Left ventricle myocardium inferior (tissue), 1 donor: ENCODE measurements around the gene ESF1. TPM values are rescaled to one million over a fixed set of nuclear protein-coding genes. Genes with fewer than 3 reads are reported as not detected.
A peak's percentile ranks its signal among the peaks of the same experiment; 100 is the strongest.

Experiments
- DNase-seq: peaks from one replicate; pipeline ENCODE4 v3.0.0-alpha.2; 2020
- H3K27ac ChIP-seq: fragments of 200-600 bp; replicated peaks from 2 replicates; pipeline ENCODE4 v1.8.0; 2021
- H3K27me3 ChIP-seq: fragments of 200-600 bp; 2 replicates; pipeline ENCODE4 v1.8.0; 2021; ENCODE audit warnings: low read depth
- H3K36me3 ChIP-seq: fragments of 200-600 bp; 2 replicates; pipeline ENCODE4 v1.8.0; 2021
- H3K4me1 ChIP-seq: fragments of 200-600 bp; 2 replicates; pipeline ENCODE4 v1.8.0; 2021
- H3K4me3 ChIP-seq: fragments of 200-600 bp; 2 replicates; pipeline ENCODE4 v1.8.0; 2021; ENCODE audit warnings: mild to moderate bottlenecking, moderate library complexity
- H3K9me3 ChIP-seq: fragments of 200-600 bp; replicated peaks from 2 replicates; pipeline ENCODE4 v1.8.0; 2021
- intact Hi-C: fragments of 100-400 bp; cut with micrococcal nuclease; formaldehyde crosslinking; loops from one replicate; pipeline ENCODE4 v1.11.0; 2022
- total RNA-seq: library from RNA; stranded (reverse); fragmentation: NEBNext Ultra II Directional; extraction: Animal tissue kit (Norgen Biotek cat#: 25700); gene quantifications from one replicate; pipeline ENCODE4 v1.2.1, GENCODE V29; 2021
- TF ChIP-seq, protein P1 (sequence below): fragments of 200-600 bp; IDR thresholded peaks from 2 replicates; pipeline ENCODE4 v1.8.0; 2021; ENCODE audit warnings: antibody characterized with exemption, mild to moderate bottlenecking, borderline replicate concordance
- donor health status: DM: no; HTN: yes; CAD: no; lungs with severe emphysema.

The ESF1 gene
- total RNA-seq, 1 donor from 2014 or later = 15.5 TPM

DNA sequence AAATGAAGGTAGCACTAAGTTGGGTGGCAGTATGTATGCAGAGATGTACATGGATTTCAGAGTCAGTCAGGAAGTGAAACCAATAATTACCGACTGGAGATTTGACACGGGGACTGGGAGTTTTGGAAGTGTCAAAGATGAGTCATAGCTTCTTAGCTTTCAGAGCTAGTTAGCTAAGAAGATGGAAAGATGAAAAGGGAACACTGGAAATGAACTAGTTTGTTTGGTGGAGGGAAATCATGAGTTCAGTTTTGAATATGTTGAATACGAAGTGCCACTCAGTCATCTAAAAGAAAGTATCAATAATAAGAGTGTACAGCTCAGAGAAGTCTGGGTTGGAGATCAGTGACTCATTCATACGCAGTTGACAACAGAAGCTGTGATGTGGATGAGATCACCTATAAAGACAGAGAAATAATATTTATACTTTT, 7.5 kb downstream of the ESF1 start:
- no peak for DNase-seq
- Histone ChIP-seq H3K4me1 (peaks cover 17% of the 10 kb centered on the region), H3K27ac (no peak overlapping the region), H3K27me3 (no peaks in the 10 kb centered on the region), H3K36me3 (peaks cover 92% of the 10 kb centered on the region), H3K4me3 (no peak overlapping the region), H3K9me3 (no peaks in the 10 kb centered on the region)
- intact Hi-C loops = loop anchor here (10.0 kb wide), 1 partner anchor 322 kb away; no protein-coding TSS in a partner anchor
- TF ChIP-seq, protein P1, sequence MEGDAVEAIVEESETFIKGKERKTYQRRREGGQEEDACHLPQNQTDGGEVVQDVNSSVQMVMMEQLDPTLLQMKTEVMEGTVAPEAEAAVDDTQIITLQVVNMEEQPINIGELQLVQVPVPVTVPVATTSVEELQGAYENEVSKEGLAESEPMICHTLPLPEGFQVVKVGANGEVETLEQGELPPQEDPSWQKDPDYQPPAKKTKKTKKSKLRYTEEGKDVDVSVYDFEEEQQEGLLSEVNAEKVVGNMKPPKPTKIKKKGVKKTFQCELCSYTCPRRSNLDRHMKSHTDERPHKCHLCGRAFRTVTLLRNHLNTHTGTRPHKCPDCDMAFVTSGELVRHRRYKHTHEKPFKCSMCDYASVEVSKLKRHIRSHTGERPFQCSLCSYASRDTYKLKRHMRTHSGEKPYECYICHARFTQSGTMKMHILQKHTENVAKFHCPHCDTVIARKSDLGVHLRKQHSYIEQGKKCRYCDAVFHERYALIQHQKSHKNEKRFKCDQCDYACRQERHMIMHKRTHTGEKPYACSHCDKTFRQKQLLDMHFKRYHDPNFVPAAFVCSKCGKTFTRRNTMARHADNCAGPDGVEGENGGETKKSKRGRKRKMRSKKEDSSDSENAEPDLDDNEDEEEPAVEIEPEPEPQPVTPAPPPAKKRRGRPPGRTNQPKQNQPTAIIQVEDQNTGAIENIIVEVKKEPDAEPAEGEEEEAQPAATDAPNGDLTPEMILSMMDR = no peak

DNA sequence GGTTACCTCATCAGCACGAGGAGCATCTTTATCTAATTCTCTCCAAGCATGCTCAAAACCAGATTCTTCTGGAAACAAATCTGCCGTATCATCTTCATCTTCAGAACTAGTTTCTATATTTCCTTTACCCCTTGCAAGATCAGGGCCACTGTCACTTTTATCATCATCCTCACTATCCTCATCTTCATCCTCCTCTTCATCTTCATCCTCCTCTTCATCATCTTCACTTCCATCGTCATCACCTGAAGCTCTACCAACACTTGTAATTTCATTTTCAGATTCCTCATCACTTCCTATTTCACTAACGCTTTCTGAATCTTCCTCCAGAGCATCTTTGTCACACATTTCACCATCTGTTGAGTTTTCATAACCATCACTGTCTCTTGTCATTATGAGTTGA, 8.9 kb downstream of the ESF1 start:
- H3K27me3 ChIP-seq = no peaks in the 10 kb centered on the region
- TF ChIP-seq, protein P1 = no peak
- no peaks in the 10 kb centered on the region for H3K9me3 ChIP-seq
- no peak overlapping the region for H3K4me3 ChIP-seq
- DNase-seq = no peak
- intact Hi-C loops = loop anchor here (10.0 kb wide), 1 partner anchor 321 kb away; no protein-coding TSS in a partner anchor
- H3K4me1 ChIP-seq = peaks cover 8% of the 10 kb centered on the region
- peaks cover 90% of the 10 kb centered on the region for H3K36me3 ChIP-seq
- H3K27ac ChIP-seq = no peak overlapping the region

DNA sequence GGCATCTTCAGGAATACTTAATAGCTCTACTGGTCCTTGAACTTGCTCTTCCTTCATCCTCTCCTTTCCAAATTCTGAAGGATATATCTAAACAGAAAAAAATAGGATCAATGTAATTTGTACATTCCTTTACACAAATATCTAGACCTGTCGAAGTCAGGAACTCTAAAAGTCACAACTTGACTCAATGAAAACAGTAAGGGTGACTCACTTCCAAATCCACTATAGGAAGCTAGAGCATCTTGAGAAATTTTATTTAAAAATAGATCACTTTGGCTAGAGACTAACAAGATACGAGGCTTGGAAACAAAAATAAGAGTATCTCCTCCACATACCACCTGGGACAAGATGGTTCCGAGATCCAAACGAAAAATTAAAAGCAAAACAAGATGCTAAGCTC, 12.2 kb downstream of the ESF1 start:
- H3K36me3 ChIP-seq = peaks cover 94% of the 10 kb centered on the region
- H3K9me3 ChIP-seq = no peaks in the 10 kb centered on the region

DNA sequence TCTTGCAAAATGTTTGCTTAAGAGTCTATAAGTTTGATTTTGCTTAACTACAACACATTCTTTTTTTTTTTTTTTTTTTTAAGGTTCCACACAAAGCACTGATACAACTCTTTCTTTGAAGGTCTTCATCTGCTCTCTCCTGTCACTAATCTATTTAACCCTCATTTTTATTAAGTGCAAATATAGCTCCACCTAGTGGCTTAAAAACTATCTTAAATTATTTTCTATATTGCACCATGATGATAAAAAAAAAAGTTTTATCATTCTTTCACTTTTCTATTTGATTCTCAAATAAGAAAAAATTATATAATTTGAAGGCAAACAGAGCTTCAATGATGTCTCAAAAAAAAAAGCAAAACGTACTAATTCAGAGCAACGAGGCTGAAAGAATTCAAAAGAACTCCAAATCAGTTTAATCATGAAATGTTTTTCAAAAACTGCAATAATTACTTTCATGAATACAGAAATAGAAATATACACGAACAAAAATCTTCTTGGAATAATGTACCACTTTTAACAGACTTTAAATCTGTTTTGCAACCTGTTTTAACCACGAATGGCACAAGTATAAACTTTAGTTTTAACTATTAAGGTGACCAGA, 12.8 kb downstream of the ESF1 start:
- H3K4me1 ChIP-seq = no peaks in the 10 kb centered on the region
- H3K27me3 ChIP-seq = no peaks in the 10 kb centered on the region
- H3K4me3 ChIP-seq = no peak overlapping the region
- H3K27ac ChIP-seq = no peak overlapping the region
- intact Hi-C loops = loop anchor here (10.0 kb wide), 1 partner anchor 317 kb away; no protein-coding TSS in a partner anchor
- DNase-seq = no peak
- no peaks in the 10 kb centered on the region for H3K9me3 ChIP-seq
- H3K36me3 ChIP-seq = peaks cover 95% of the 10 kb centered on the region
- TF ChIP-seq, protein P1 = peak; percentile 63

More for the DNA sequence above, 12.2 kb downstream of the ESF1 start:
- H3K27me3 ChIP-seq = no peaks in the 10 kb centered on the region
- TF ChIP-seq, protein P1 = no peak
- H3K4me3 ChIP-seq = no peak overlapping the region
- intact Hi-C loops = loop anchor here (10.0 kb wide), 1 partner anchor 318 kb away; no protein-coding TSS in a partner anchor
- no peak for DNase-seq
- no peaks in the 10 kb centered on the region for H3K4me1 ChIP-seq
- H3K27ac ChIP-seq = no peak overlapping the region

DNA sequence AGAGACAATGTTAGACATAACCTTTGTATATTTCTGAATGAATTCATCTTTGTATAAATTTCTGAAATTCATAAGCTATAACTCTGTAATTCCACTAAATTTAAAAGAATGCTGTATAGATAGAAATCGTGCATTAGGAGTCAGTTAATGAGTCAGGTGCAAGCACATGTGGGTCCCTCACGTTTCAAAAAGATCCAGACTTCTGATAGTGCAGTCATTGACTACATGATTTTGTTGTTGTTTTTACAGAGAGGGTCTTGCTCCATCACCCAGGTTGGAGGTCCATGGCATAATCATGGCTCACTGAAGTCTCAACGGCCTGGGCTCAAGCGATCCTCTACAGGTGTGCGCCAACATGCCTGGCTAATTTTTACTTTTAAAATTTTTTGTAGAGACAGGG, 14.6 kb downstream of the ESF1 start:
- TF ChIP-seq, protein P1 = no peak
- Histone ChIP-seq H3K36me3 (peaks cover 95% of the 10 kb centered on the region), H3K4me3 (no peak overlapping the region), H3K27ac (no peak overlapping the region), H3K27me3 (no peaks in the 10 kb centered on the region), H3K4me1 (no peaks in the 10 kb centered on the region), H3K9me3 (peaks cover 12% of the 10 kb centered on the region)
- intact Hi-C loops = loop anchor here (10.0 kb wide), 1 partner anchor 315 kb away; no protein-coding TSS in a partner anchor
- no peak for DNase-seq
